Stimulated activated CD4-positive, alpha-beta T cell treated with anti-CD3 and anti-CD28 coated beads, Interleukin-1b, Interleukin-23, amount 100 ng/mL, for 1 hour (primary cell): ENCODE measurements around the gene CDK3.

Experiments used
- DNase-seq, 2 donors: peaks; one replicate each; pipeline ENCODE4 v3.0.0-alpha.2; 2020; ENCODE audit warnings: low read depth in 2 of 2

The CDK3 gene

DNA sequence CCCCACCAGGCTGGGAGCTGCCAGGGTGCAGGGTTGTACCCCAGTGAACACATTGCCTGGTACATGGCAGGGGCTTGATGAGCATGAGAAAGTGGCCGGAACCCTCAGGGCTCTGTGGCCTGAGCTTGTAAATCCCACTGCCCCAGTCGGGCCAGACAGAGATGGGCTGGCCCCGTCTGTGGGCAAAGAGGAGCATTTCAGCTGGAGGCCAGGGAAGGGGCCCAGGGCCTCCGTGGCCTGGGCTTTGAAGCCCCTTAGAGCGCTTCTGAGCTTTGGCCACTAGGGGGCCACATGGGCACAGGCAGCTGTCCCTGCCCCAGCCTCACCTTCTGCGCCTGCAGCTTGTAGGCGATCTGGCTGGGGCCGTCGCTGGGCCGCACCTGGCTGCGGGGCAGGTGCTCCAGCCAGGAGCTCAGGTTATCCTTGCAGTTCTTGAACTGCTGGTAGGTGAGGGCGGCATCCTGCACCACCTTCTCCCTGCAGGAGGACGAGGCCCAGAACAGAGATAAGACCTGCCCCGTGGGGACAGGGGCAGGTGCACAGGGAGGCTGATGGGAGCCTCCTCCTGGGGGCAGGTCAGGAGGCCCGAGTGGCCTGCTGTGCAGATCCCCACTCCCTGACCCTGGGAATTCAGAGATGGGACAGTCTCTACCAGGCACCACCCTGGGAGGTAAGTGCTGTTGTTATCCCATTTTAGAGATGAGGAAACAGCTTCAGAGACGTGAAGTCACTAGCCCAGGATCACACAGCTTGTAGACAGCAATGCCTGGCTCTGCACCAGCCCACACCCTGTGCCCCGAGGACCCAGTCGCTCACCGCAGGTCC lies 13.7 kb downstream of the CDK3 start:
- DNase-seq: peak; percentile 45 to 58

DNA sequence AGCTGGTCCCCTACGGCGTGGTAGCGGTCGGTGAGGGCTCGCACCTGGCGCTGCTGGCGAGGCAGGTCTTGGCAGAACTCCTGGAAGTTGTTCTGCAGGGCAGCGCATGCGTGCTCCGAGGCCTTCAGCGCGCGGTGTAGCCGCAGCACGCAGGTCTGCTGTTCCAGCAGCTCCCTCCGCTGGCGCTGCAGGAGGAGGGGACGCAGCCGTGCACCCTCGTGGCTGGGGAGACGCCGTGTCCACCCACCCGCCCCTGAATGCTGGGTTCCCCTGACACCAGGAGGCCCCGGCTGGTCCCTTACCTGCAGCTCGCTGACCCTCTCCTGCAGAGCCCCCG lies 14.2 kb downstream of the CDK3 start:
- no peak for DNase-seq

DNA sequence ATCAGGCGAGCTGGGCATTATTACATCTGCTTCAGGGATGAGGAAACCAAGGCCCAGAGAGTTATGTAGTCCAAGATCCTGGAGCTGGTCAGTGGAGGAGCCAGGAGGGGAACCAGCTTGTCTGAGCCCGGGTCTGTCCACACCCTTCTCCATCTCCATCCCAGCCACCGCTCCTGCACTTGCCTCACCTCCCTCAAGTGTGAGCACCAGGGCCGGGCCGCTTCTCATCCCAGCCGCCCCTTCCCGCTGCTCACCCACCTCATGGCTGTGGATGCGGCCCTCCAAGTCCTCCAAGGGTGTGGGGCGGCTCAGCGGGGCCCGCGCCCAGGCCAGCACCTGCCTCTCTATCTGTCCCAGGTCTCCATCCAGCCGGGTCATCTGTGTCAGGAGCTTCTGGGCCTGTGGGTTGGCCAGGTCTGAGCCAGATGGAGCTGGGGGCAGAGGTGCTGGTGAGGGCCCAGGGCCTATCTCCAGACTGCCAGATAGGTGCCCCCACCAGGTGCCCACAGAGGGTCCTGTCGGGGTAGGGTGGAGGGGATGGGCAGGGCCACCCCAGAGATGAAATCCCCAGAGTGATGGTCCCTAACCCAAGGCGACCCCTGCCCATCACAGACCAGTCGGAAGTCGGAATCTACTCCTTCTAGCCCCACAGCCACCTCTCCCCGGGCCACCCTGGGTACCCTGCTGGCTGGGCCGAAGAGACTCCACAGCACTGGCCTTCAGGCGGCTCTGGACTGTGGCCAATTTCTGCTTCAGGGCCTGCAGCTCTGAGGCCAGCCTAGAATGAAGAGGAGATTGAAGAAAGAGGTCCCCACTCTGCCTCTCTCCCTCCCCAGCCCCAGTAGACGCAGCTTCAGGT lies 17.1 kb downstream of the CDK3 start:
- no peak for DNase-seq

DNA sequence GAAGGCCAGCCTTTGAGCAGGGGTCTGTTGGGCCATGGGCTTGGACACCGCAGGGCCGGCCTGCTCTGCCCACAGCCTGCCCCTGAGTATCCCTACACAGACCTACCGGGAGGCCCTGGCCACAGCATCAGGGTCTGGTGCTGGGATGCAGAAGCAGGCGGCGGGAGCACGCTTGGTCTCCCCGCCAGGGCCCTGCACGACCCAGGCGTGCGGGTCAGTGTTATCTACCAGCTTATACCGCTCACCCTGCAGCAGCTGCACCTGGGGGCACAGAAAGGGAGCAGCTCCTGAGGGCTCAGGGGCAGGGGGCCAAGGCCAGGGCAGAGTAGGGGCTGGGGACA lies 17.7 kb downstream of the CDK3 start:
- DNase-seq: no peak

DNA sequence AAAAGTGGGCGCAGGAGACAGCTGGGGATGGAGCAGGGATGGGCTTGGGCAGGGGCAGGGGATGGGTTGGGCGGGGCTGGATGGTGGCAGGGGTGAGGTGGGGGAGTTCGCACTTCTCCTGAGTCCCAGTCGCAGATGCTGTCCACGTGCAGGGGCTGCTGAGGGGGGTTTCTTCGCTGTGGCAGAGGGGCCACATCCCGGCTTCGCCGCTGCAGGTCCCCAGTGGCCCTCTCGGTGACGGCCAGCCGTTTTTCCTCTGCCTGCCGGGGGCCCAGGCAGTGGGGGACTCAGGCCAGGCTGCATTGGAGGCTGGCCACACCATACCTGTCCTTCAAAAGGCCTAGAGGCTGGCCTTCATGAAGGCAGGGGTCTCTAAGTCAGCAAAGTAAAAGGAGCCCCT lies 18.1 kb downstream of the CDK3 start:
- DNase-seq: no peak

DNA sequence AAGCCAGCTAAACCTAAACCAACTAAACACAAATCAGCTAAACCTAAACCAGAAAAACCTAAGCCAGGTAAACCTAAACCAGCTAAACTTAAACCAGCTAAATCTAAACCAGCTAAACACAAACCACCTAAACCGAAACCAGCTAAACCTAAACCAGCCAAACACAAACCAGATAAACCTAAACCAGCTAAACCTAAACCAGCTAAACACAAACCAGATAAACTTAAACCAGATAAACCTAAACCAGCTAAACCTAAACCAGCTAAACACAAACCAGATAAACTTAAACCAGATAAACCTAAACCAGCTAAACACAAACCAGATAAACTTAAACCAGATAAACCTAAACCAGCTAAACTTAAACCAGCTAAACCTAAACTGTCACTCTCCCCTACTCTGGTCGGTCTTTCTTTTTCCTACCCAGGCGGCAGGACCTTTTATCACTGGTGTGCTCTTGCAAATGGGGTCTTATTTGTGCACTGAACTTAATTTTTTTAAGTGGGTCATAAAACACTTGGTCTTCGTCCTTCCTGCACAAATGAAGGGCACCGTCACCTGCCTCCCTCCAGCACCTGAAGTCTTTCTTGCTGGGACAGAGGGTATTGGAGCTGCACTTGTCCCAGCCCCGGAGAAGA lies 19.3 kb downstream of the CDK3 start:
- DNase-seq: no peak

DNA sequence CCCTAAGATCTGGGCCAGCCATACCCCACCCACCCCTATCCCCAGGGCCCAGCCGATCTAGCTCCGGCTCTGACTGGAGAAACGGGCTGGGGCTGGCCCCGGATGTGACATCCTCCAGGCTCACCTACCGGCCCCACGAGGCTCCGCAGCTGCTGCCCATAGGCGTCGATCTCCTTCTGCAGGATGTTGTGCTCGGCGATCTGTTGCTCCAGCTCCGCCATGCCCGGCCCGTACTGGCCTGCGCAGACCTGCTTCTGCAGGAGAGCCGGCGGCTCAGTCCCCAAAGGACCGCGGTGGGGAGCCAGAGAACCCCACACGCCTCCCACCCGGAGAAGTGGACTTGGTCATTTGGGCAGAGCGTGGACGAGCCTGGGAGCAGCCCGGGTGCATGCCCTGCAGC lies 21.6 kb downstream of the CDK3 start:
- DNase-seq: no peak

DNA sequence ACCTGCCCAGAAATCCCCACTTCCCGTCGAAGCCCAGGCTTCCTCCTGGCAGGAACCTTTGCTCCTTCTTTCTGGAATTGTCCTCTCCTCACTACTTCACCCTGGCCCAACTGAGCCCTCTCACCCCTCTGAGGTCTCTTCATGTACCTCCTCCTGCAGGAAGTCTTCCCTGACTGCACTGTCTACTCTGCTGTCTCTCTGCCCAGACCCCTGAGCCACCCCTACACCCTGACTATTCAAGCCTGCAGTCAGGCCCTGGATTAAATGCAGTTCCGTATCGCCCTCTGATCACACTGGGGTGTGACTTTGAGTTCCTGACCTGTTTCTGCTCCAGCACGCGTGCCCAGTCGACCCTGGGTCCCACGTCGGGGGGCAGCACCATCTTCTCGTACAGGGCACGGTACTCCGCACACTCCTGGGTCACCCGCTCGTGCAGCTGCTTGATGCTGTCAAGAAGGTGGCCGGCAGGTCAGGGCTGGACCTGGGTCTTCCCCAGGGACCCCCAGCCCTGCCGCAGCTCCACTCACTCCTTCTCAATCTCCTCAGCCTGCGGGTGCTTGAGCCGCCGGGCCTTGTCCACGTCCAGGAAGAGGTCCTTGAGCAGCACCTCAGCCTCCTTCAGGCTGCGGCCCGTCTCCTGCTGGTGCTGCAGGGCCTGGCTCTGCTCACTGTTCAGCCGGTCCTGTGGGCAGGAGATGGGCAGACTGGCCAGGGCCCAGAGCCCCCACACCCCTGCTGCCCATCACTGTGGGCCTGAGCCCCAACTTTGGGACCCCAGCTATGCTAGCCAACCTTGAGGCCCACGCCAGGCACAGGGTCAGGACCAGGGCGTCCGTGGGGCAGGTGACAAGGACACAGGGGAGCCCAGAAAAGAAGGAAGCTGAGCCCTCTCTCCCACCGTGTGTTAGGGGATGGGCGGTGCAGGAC lies 22.6 kb downstream of the CDK3 start:
- DNase-seq: no peak

DNA sequence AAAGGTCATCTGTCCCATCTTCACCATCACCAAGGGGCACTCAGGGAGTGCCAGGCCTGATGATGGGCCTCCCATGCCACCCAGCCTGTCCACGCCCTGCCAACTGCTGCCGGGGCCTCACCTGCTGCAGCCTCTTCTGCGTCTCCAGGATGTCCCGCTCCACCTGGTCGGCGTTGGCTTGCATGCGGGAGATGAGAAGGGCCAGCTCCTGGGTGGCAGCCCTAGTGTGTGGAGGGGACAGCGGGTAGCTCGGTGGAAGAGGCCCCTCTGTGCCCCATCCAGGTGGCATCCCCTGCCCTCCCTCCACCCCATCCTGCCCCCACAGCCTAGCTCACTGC lies 23.2 kb downstream of the CDK3 start:
- no peak for DNase-seq

DNA sequence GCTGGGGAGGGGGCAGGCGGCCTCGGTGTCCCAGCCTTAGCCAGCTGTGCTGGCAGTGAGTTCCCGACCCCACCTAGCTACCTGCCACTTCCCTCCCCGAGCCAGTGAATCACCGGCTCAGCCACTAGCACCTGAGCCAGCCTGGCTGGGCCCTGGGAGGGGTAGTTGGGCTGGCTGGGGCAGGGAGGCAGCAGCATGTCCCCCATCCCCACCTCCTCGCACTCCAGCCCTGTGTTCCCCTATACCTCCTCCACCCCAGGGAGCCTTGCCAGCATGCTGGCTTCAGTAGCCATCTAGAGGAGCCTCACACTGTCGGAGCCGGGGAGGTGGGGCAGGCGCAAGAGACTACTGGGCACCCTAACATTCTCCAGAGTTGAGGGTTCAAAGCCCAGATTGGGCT lies 23.7 kb downstream of the CDK3 start:
- no peak for DNase-seq

DNA sequence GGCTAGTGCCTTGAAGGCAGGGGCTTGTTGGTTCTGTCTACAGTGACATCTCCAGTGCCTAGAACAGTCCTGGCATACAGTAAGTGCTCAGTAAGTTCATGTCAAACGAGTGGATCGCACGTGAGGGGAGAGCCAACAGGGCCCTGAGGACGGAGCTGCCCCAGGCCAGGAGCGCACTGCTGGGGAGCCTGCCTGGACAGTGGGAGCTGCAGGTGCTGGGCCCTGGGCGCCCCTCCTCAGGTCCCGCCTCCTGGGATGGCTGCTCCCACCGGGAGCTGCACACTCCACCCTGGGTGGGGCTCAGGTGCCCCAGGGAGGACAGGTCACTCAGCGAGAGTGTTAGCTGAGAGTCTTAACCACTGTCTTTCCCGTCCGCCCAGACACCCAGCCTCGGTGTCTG lies 24.6 kb downstream of the CDK3 start:
- no peak for DNase-seq

DNA sequence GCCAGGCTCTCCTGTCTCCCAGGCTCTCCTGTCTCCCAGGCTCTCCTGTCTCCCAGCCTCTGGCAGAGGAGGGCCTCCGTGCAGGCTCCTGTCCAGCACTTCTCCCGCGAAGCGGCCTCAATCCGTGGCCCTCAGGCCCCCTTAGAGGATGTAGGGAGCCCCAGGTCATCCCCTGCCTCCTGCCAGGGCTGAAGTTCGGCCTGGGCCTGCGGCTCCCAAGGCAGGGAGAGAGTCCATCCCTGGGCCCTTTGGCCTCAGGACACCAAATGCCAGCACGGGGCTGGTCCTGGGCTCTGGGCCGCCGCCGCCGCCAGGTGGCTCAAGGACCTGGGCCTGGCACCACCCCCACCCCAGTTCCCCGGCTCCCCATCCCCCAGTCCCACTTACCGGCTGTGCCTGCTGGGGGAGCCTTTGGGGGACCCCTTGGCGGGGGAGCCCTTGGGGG lies 26.1 kb downstream of the CDK3 start:
- DNase-seq: no peak

DNA sequence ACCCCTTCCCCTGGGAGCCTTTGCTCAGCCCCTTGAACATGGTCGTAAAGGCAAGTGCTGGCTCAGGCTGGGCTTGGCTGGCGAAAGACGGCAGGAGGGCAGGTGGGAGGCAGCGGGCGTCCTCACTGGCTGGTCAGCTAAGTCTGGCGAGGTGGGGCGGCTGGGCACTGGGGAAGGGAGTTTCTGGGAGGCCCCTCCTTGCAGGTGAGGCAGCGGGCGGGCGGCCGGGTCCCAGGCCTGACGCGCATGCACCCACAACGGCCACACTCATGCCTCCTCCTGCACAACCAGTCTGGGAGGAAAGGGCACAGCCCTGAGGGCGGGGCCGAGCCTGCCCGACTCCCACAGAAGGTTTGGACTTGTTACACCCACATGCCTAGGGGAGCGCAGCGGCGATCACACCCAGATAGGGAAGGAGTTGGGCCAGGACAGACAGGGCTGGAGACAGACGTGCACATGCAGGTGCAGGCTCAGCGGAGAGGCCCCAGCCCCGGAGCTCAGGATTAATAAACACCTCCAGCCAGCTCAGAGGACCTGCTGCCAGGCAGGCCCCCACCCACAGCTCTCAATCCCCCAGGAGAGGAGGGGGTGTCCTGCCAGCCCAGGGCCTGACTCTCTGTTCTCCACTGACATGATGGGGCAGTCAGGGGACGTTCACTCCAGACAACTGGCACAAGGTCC lies 26.6 kb downstream of the CDK3 start, which contains the start of gene EVPL:
EVPL (minus strand) TSS at position 148 of the 681 bp plus-strand sequence; CDS start at position 40, 108 bp downstream.
- DNase-seq: no peak

DNA sequence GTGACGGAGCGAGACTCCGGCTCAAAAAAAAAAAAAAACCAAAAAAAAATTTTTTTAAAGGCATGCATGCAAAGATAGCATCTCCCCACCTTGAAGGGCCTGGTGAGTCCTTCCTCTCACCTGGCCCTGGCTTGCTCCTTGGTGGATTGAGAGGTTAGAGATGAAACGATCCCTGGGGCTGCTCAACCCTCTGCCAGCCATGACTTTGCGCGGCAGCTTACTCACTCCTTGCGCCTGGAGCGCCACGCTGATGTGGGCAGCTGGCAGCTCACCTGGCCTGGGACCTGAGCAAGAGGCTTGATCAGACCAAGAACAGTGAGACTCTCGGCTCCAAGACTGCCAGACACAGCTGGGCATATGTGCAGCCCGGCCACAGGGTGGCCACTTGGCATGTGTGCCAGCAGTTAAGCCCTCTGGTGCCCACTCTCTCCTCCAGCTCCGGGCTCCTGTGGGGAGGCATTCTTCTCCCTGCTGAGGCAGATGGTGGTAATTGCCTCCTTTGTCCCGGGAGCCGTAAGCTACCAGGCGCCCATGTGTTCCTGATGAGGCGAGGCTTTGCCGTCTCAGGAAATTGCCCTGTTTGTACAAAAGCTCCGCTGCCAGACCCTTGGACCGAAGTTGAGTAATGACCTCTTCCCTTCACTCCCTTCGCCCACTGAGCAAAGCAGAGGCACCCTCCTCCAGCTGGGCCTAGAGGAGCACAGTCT lies 31.6 kb downstream of the CDK3 start:
- no peak for DNase-seq

DNA sequence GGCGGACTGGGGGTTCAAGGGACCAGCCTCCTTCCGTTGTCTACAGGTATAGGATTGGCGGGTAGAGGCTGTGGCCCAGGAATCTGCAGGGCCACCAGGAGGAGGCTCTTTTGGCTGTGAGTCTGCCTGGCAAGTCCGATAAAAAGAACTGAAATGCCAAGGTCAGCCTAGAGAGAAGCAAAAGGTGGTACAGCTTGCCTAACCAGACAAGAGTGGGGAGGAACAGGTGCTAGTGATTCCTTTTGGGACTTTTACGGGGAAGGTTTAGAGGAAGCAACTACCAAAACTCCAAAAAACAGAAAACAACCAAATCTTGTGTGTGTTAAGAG lies 32.1 kb downstream of the CDK3 start:
- no peak for DNase-seq

DNA sequence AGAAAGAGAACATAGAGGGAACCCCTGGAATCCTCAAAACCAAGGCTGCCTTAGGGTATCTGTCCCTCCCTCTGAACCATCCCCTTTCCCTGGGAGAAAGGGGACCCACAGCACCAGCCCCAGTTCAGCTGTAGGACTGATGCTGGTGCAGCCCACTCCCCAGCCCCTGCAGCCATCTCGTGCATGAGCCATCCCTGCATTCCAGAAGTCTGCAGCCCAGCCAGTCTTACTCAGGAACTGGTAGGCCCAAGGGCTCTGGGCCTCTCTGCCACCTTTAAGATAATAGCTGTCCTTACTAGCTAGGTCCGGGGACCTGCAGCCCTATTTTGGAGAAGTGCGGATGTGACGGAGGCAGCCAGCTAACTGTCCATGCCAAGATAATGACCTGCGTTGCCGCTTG lies 32.5 kb downstream of the CDK3 start:
- no peak for DNase-seq

DNA sequence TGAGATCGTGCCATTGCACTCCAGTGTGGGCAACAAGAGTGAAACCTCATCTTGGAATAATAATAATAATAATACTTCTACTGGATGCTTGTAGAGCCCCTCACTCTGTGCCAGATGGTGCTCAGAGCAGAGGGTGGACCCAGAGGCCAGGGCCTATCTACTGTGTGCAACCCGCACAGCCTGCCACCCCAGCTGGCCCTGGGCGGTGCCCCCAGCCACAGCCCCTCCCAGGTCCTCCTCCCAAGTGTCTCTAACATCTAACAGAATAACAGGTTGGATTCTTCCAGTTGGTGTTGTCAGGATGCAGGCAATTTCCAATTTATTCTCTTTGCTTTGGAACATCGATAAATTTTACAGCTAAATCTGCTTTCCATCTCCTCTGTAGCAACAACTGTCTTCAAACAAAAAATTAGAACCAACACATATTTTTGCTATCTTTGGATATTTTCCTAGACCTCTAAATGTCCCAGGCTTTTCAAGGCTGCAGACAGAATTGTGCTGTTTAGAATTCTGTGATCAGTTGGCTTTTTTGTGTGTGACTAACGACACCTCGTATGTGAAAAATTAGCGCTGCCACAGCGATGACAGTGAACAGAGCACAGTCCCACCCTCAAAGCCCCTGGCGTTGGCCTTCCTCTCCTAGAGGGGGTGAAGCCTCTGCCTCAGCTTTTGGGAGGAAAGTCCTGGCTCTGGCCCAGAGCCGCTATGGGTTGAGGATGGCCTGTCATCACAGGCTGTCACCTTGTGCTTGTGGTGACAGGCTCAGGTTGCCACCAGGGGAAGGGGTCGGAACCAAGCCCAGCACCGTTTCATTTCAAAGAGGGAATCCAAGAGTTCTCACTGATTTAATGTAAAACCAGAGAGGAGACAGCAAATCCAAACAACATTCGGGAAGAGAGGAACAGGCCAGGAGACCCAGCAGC lies 34.0 kb downstream of the CDK3 start:
- DNase-seq: no peak

DNA sequence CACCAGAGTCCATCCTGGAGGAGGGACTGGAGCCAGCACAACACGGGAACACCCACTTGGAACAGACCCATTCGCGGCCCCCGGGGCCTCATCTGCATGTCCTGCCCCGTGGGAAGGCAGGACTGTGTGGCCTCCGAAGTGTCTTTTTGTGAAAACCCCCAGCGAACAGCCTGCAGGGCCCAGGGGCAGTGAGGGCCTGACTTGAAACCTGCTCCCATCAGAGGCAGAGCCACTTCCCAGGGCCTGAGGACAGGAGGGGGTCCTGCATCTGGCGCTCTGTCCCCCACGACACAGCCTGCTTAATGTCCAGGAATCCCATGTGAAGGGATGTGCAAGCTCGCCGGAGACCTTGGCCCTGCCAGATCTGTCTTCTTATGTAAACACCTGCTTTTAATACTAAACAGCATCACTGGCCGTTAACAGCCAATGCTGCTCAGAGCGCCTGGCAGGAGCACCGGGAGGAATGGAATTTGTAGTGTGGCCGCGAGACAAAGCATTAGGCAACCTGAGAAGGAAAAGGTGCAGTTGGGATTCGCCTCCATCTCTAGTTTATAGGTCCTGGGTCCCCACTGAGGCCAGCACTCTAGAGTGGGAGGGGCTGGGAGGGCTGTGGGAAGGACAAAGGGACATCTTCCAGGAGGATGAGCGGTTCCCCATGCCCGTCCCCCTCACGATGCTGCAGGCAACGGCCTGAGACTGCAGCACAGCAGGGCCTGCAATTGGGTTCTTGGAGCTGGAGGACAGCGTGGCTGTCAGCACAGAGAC lies 36.0 kb downstream of the CDK3 start:
- DNase-seq: no peak

DNA sequence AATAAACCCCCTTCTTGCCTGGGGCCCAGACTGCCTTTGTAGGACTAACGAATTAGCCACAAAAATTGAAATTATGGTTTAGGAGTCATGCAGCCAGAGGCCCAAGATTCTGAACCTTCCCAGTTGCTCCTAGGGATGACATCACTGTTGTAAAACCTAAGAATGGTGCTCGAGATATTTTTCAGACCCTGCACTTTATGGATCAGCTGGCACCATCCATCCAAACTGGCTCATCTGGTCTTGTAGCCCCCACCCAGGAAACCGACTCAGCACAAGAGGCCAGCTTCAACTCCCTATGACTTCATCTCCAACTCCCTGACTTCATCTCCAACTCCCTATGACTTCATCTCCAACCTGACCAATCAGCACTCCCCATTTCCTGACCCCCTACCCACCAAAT lies 37.4 kb downstream of the CDK3 start:
- DNase-seq: no peak
